HG03159 (cell line): ENCODE results near the gene CEP250.
"Not testable (repeated sequence)": the region's sequence is repeated elsewhere in the genome, so short reads cannot be mapped to it uniquely, and the experiment has no call there.

ENCODE experiments used
- ATAC-seq: cut with Tn5 transposase; IDR thresholded peaks from one replicate; pipeline ENCODE4 v1.9.1; 2021; ENCODE audit warnings: mild to moderate bottlenecking, moderate library complexity; ENCODE audit not compliant: unreplicated experiment

Gene CEP250

GRCh38 chr20:35449855-35450254 is 5.5 kb upstream of the CEP250 start:
- not testable (repeated sequence) for ATAC-seq

DNA sequence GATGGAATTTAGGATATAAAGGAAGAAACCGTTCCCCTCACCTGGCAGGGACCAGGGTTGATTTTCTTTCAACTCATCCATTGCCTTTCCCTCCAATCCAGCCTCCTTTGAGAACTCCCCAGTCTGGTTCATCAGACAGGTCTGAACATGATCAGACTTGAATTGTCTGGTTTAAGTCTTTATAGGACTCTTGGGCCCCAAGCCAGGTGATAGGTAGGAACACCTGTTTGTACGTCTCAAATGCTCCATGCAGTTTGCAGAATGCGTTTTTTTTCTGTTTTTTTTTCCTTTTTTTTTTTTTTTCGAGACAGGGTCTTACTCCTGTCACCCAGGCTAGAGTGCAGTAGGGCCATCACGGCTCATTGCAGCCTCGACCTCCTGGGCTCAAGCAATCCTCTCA is 4.1 kb upstream of the CEP250 start:
- no peak for ATAC-seq

- no peak for ATAC-seq
These were observed 1.8 kb upstream of the CEP250 start for GRCh38 chr20:35453647-35454046.

DNA sequence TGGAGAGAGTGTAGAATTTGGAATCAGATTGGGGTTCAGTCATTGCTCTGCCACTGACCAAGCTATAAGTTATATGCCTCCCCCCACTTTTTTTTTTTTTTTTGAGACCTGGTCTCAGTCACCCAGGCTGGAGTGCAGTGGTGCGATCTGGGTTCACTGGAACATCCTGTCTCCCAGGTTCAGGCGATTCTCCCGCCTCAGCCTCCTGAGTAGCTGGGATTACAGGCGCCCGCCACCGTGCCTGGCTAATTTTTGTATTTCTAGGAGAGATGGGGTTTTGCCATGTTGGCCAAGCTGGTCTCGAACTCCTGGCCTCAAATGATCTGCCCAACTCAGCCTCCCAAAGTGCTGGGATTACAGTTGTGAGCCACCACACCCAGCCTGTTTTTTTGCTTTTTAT is 1.3 kb downstream of the CEP250 start:
- ATAC-seq = not testable (repeated sequence)

GRCh38 chr20:35457539-35457938 is 2.1 kb downstream of the CEP250 start:
- not testable (repeated sequence) for ATAC-seq

DNA sequence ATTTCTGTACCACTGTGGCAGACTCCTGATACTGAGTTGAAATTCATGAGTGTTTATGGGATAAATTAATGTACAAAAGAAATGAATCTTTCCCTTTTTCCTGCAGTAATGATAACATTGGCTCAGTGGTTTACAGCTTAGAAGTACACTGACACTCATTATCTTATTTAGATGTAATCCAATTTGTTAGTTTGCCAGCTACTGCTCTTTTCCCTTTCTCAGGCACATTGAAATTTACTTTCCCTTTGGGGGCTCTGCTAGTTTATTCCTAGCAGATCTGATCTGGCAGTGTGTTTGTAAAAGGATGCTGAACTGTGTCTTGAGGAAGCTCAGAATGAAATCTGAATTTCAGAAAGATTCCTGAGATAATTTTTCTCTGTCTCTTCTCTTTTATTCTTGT is 3.0 kb downstream of the CEP250 start:
- ATAC-seq = no peak

DNA sequence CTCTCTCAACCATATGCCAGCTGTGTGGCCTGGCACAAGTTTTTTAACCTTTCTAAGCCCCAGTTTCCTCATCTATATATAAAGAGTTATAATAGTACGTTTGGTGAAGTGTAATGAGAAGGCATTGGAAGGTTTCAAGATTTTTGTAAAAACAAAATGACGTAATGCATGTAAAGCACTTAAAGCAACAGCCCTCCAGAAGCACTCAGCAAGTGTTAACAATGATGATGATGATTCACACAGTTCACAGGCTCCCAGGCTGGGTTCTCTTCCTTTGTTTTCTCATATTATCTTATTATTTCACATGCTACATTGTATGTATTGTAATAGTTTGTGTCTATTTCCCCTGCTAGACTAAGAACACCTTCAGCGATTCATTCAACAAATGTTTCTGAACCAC is 6.2 kb downstream of the CEP250 start:
- no peak for ATAC-seq

GRCh38 chr20:35462351-35462750 is 7.0 kb downstream of the CEP250 start:
- no peak for ATAC-seq

DNA sequence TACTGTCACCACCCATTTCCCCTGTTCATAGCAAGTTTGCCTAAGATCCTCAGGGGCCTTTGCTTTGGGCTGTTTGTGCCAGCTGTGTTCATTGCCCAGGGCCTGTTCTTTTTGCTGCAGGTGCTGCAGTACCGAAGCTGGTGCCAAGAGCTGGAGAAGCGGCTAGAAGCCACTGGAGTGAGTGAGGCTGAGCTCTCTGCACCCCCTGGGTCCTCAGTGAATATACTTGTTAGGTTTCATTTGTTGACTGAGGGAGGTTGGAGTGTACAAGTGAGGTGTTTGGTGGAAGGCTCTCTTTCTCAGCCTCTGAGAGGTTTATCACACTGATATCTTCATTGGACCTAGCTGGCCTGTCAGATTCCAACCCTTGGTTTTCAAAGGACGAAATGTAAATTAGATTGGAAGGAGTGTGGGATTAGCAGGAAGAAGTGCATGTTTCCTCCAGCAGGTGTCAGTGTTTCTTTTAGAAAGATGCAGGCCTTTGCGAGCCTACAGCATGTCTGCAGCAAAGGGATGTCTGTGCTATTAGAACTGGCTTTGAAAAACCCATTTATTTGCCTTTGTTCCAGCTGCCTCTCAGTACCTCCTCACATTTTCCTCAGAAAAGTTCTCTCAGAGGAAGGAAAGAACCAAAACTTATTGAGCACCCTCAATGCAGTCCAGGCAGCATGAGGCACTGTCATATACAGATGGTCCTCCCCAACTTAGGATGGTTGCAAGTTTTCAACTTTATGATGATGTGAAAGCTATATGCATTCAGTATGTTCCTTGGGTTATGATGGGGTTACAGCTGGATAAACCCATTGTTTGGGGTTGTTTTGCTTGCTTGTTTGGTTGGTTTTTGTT is 8.3 kb downstream of the CEP250 start:
- ATAC-seq = no peak

DNA sequence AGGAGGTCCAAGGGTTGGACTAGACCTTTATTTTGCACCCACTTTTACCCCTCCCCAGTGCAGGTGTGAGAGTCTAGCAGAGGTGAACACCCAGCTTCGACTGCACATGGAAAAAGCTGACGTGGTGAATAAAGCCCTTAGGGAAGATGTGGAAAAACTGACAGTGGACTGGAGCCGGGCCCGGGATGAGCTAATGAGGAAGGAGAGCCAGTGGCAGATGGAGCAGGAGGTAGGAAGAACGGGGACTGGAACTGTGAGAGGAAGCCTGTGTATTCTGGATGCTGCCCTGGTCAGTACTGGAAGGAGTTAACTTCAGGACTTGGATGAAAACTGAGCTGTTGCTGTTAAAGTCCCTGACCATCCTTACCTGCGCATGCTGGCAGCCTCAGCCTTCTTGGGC is 10.6 kb downstream of the CEP250 start:
- ATAC-seq = no peak

- ATAC-seq = no peak
These were observed 11.5 kb downstream of the CEP250 start for GRCh38 chr20:35466856-35467255.

GRCh38 chr20:35467339-35468224 is 12.2 kb downstream of the CEP250 start:
- no peak for ATAC-seq

- ATAC-seq = no peak
These were observed 13.4 kb downstream of the CEP250 start for GRCh38 chr20:35468671-35469334.

DNA sequence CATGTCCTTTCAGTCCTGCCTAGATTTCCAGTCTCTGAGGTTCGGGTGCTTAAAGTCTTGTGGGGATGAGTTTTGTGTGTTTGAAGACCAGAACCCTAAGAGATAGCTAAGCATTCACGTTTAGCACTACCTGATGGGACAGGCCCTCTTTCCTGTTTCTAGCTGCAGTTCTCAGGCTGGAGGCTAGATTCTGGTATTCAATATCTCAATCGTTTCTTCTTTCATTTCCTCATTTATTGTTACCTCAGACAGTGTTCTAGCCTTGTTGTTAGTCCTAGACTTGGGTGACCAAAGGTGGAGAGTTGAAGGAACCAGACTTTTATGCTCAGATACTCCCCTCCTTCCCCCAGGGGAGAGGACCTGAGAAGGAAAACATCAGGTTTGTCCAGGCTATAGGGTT is 16.8 kb downstream of the CEP250 start:
- ATAC-seq = no peak

GRCh38 chr20:35473684-35474083 is 18.3 kb downstream of the CEP250 start:
- ATAC-seq = no peak

- ATAC-seq = no peak
These were observed 19.0 kb downstream of the CEP250 start for GRCh38 chr20:35474303-35474871.

DNA sequence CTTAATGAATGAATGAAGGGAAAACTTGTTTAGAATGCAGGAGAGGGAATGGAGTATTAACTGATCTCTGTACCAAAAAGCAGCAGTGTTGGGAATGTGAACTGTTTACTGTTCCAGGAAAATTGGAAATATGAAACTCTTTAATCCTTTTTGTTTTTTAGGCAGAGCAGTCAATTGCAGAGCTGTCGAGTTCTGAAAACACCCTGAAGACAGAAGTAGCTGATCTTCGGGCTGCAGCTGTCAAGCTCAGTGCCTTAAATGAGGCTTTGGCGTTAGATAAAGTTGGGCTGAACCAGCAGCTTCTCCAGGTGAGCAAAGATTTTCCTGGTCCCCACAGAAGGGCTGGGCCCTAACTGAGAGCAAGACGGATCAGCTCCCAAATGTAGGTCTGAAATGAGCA is 20.9 kb downstream of the CEP250 start:
- ATAC-seq = no peak

DNA sequence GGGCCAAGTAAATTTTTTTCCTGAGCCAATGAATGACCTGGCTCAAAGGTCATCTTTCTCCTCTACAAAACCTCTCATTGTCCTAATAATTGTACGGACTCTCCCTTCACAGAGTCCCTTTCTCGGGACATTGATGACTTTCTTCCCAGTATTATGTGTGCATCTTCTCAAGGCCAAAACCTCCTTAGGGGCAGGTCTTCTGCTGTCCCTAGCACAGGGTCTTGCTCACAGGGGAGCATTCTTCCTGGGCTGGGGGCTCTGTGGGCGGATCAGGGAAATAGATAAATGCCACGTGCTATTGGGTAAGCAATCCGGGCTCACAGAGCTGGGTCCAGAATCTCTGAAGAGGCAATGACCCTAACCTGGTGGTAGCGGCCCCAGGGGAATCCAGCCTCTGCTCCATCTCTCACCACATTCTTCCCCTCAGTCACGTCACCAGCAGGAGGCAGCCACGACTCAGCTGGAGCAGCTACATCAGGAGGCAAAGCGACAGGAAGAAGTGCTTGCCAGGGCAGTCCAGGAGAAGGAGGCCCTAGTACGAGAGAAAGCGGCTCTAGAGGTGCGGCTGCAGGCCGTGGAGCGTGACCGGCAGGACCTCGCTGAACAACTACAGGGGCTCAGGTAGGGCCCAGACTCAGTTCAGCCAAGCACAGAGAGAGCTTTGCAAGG is 23.5 kb downstream of the CEP250 start:
- ATAC-seq = no peak

DNA sequence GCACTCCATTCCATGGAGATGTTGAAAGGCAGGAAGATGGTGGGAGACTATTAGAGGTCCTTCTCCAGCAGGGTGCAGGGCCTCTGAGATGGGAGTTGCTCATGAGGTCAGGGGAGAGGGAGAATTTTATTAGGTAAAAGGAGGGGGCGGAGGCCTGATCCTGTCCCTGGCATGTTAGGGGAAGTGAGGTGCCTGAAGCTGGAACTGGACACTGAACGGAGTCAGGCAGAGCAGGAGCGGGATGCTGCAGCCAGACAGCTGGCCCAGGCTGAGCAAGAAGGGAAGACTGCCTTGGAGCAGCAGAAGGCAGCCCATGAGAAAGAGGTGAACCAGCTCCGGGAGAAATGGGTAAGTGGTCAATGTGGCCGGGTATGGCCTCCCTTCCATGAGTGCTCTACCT is 24.4 kb downstream of the CEP250 start:
- no peak for ATAC-seq

DNA sequence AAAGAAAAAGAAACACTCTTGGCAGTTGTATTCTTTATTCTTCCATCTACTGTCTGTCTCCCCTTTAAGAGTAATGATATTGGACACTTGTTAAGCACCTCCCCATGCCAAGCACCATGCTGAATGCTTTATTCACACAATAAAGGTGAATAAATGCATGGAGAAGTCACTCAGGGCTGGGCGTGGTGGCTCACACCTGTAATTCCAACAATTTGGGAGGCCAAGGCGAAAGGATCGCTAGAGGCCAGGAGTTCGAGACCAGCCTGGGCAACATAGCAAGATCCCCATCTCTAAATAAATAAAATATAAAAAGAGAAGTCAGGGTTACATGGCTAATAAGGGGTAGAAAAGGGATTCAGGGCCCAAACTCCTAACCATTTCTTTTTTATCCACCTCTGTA is 32.1 kb downstream of the CEP250 start:
- no peak for ATAC-seq

GRCh38 chr20:35489717-35490116 is 34.3 kb downstream of the CEP250 start:
- ATAC-seq = no peak
